T-helper 2 cell treated with Interferon-gamma antibody and Interleukin-4, amounts not matched to agents 5 μg/mL and 100 μg/mL, for 36 hours (primary cell): Measurements from ENCODE around the gene SYNPR.
"Not testable (repeated sequence)": the region's sequence is repeated elsewhere in the genome, so short reads cannot be mapped to it uniquely, and the experiment has no call there.

Source experiments
- DNase-seq: peaks from one replicate; pipeline ENCODE4 v3.0.0; 2021; ENCODE audit warnings: low spot score
- H3K27ac Mint-ChIP-seq: one replicate; pipeline ENCODE4 v1.8.0; 2021; ENCODE audit warnings: mild to moderate bottlenecking, mixed read lengths
- H3K27me3 Mint-ChIP-seq: one replicate; pipeline ENCODE4 v1.8.0; 2021; ENCODE audit warnings: low read depth, mixed read lengths
- H3K36me3 Mint-ChIP-seq: one replicate; pipeline ENCODE4 v1.8.0; 2021; ENCODE audit warnings: low read depth, mixed read lengths
- H3K4me1 Mint-ChIP-seq: one replicate; pipeline ENCODE4 v1.8.0; 2021; ENCODE audit warnings: low read depth, mixed read lengths
- H3K4me3 Mint-ChIP-seq: one replicate; pipeline ENCODE4 v1.8.0; 2022; ENCODE audit warnings: mild to moderate bottlenecking, moderate library complexity, mixed read lengths
- H3K9me3 Mint-ChIP-seq: one replicate; pipeline ENCODE4 v1.8.0; 2021; ENCODE audit warnings: mixed read lengths

The SYNPR gene

GRCh38 chr3:63278171-63279004 lies at the start of gene SYNPR:
SYNPR (plus strand) TSS chr3:63278308.
- H3K36me3 Mint-ChIP-seq = no peaks in the 10 kb centered on the region
- peaks cover 27% of the 10 kb centered on the region for H3K27me3 Mint-ChIP-seq
- no peaks in the 10 kb centered on the region for H3K4me1 Mint-ChIP-seq
- H3K4me3 Mint-ChIP-seq = no peak within 1 kb of the TSS
- no peak within 1 kb of the TSS for H3K27ac Mint-ChIP-seq
- H3K9me3 Mint-ChIP-seq = no peaks in the 10 kb centered on the region
- DNase-seq = no peak

DNA sequence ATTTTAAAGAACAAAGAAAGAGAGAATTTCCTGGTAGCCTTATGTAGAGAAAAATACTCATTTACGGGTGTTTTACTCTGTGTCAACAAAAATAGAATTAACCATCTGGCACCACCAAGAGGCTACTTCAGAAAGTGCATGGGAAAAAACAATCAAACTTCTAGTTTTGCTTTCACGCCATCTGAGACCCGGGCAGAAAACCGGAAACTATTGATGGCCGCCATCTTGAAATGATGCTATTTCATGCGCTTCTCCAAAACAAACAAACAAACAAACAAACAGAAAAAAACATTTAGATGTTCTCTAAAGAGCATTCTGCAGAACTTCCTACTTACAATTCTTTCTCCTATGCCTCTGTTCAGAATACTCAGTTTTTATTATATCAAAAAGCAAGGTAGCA lies 49.4 kb upstream of the SYNPR start:
- H3K9me3 Mint-ChIP-seq = peaks cover 6% of the 10 kb centered on the region
- H3K4me3 Mint-ChIP-seq = no peak overlapping the region
- H3K4me1 Mint-ChIP-seq = peaks cover 2% of the 10 kb centered on the region
- no peaks in the 10 kb centered on the region for H3K27me3 Mint-ChIP-seq
- H3K36me3 Mint-ChIP-seq = no peaks in the 10 kb centered on the region
- no peak overlapping the region for H3K27ac Mint-ChIP-seq
- DNase-seq = no peak

DNA sequence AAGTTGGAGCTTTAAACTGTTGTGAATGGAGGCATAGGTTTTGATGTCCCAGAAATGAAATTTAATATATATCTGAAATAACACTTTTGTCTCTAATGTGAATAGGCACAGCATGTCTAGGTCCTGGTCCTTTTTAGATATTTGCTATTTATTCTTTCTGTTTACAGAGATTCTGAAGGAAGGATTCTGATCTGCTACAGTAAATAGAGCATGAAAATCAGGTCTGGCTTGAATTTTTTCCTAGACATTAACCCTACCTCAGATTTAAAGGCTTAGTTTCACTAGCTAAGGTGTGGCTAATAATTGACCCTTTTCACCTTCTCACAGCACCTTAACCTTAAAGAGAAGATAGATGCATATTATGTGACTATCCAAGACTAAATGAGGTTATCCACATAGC lies 48.0 kb upstream of the SYNPR start:
- no peak for DNase-seq
- Mint-ChIP-seq H3K27ac (no peak overlapping the region), H3K27me3 (no peaks in the 10 kb centered on the region), H3K4me1 (peaks cover 2% of the 10 kb centered on the region), H3K4me3 (no peak overlapping the region), H3K9me3 (peaks cover 6% of the 10 kb centered on the region), H3K36me3 (no peaks in the 10 kb centered on the region)

GRCh38 chr3:63231643-63232042 lies 46.5 kb upstream of the SYNPR start:
- Mint-ChIP-seq H3K4me3 (no peak overlapping the region), H3K4me1 (peaks cover 2% of the 10 kb centered on the region), H3K27me3 (no peaks in the 10 kb centered on the region), H3K27ac (no peak overlapping the region), H3K36me3 (no peaks in the 10 kb centered on the region), H3K9me3 (peaks cover 6% of the 10 kb centered on the region)
- DNase-seq = no peak

DNA sequence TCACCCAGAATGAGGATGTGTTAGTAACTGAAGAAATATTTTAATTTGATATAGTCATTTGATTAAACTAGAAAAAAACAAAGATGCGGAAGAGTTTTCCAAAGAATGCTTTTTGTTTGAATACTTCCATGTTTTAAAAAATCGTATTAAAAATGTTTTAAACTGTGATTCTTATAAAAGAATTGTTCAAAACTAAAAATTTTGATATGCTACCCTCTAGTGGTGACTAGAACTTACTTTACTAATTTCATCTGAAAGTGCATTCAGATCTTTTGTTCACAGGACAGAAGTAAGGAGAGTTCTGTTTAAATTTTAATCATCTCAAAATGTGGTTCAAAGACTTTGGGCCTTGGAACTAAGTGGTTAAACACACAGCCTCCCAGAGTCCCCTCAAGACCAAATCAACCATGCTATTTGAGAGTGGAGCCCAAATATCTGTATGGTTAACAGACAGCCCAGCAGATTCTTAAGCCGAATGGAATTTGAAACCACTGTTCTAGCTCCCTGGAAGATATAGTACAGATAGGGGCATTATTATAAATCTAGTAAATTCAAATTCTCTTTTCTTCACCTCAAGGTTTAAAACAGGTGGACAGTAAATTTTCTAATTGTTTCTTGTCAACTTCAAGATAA lies 45.2 kb upstream of the SYNPR start:
- H3K4me3 Mint-ChIP-seq = no peak overlapping the region
- no peaks in the 10 kb centered on the region for H3K36me3 Mint-ChIP-seq
- DNase-seq = no peak
- no peaks in the 10 kb centered on the region for H3K27me3 Mint-ChIP-seq
- peaks cover 6% of the 10 kb centered on the region for H3K9me3 Mint-ChIP-seq
- H3K4me1 Mint-ChIP-seq = peaks cover 2% of the 10 kb centered on the region
- H3K27ac Mint-ChIP-seq = no peak overlapping the region

GRCh38 chr3:63240381-63240902 lies 37.7 kb upstream of the SYNPR start:
- H3K4me3 Mint-ChIP-seq = no peak overlapping the region

GRCh38 chr3:63242124-63242523 lies 36.0 kb upstream of the SYNPR start:
- H3K9me3 Mint-ChIP-seq = no peaks in the 10 kb centered on the region
- no peaks in the 10 kb centered on the region for H3K4me1 Mint-ChIP-seq
- H3K27ac Mint-ChIP-seq = no peak overlapping the region

More at GRCh38 chr3:63240381-63240902, 37.7 kb upstream of the SYNPR start:
- no peaks in the 10 kb centered on the region for H3K36me3 Mint-ChIP-seq
- no peaks in the 10 kb centered on the region for H3K27me3 Mint-ChIP-seq
- no peak for DNase-seq
- H3K4me1 Mint-ChIP-seq = no peaks in the 10 kb centered on the region
- H3K9me3 Mint-ChIP-seq = no peaks in the 10 kb centered on the region
- H3K27ac Mint-ChIP-seq = no peak overlapping the region

GRCh38 chr3:63244486-63244885 lies 33.6 kb upstream of the SYNPR start:
- no peaks in the 10 kb centered on the region for H3K9me3 Mint-ChIP-seq
- no peaks in the 10 kb centered on the region for H3K27me3 Mint-ChIP-seq
- H3K36me3 Mint-ChIP-seq = no peaks in the 10 kb centered on the region
- no peak for DNase-seq
- H3K4me3 Mint-ChIP-seq = no peak overlapping the region
- no peaks in the 10 kb centered on the region for H3K4me1 Mint-ChIP-seq
- H3K27ac Mint-ChIP-seq = no peak overlapping the region

More at GRCh38 chr3:63242124-63242523, 36.0 kb upstream of the SYNPR start:
- H3K36me3 Mint-ChIP-seq = no peaks in the 10 kb centered on the region
- H3K27me3 Mint-ChIP-seq = no peaks in the 10 kb centered on the region
- no peak overlapping the region for H3K4me3 Mint-ChIP-seq
- DNase-seq = no peak

- no peak for DNase-seq
- no peaks in the 10 kb centered on the region for H3K36me3 Mint-ChIP-seq
- no peaks in the 10 kb centered on the region for H3K9me3 Mint-ChIP-seq
- H3K27ac Mint-ChIP-seq = no peak overlapping the region
- no peaks in the 10 kb centered on the region for H3K27me3 Mint-ChIP-seq
- H3K4me3 Mint-ChIP-seq = no peak overlapping the region
- no peaks in the 10 kb centered on the region for H3K4me1 Mint-ChIP-seq
Measured at GRCh38 chr3:63245726-63246241, 32.3 kb upstream of the SYNPR start.

DNA sequence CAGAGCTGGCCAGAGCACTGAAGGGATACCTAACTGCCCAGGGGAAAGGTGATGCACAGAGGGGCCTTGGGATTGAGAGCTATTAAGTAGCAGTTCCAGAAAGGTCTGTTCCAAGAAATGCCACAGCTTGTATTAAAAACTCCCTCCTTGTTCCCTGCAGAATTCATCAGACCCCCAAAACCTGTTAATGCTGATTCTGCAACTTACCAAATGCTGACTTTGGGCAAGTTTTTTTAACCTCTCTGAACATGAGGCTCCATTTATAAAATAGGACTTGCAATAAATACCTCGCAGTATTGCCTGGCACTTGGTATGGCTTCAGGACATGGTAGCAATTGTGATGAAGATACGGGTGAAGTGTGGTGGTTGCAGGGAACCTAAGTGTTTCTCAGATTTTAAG lies 30.1 kb upstream of the SYNPR start:
- no peak overlapping the region for H3K4me3 Mint-ChIP-seq
- no peaks in the 10 kb centered on the region for H3K36me3 Mint-ChIP-seq
- no peaks in the 10 kb centered on the region for H3K27me3 Mint-ChIP-seq
- H3K4me1 Mint-ChIP-seq = no peaks in the 10 kb centered on the region
- DNase-seq = no peak
- H3K9me3 Mint-ChIP-seq = no peaks in the 10 kb centered on the region
- H3K27ac Mint-ChIP-seq = no peak overlapping the region

- no peaks in the 10 kb centered on the region for H3K27me3 Mint-ChIP-seq
- no peaks in the 10 kb centered on the region for H3K4me1 Mint-ChIP-seq
- no peak for DNase-seq
- no peak overlapping the region for H3K4me3 Mint-ChIP-seq
- no peak overlapping the region for H3K27ac Mint-ChIP-seq
- no peaks in the 10 kb centered on the region for H3K9me3 Mint-ChIP-seq
- H3K36me3 Mint-ChIP-seq = no peaks in the 10 kb centered on the region
Measured at GRCh38 chr3:63251499-63251898, 26.6 kb upstream of the SYNPR start.

DNA sequence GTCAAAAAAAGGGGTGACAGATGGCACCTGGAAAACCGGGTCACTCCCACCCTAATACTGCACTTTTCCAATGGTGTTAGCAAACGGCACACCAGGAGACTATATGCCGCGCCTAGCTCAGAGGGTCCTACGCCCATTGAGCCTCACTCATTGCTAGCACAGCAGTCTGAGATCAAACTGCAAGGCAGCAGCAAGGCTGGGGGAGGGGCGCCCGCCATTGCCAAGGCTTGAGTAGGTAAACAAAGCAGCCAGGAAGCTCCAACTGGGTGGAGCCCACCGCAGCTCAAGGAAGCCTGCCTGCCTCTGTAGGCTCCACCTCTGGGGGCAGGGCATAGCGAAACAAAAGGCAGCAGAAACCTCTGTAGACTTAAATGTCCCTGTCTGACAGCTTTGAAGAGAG lies 22.3 kb upstream of the SYNPR start:
- H3K27ac Mint-ChIP-seq, H3K36me3 Mint-ChIP-seq, H3K4me1 Mint-ChIP-seq, H3K27me3 Mint-ChIP-seq, H3K9me3 Mint-ChIP-seq, H3K4me3 Mint-ChIP-seq, DNase-seq: not testable (repeated sequence)

DNA sequence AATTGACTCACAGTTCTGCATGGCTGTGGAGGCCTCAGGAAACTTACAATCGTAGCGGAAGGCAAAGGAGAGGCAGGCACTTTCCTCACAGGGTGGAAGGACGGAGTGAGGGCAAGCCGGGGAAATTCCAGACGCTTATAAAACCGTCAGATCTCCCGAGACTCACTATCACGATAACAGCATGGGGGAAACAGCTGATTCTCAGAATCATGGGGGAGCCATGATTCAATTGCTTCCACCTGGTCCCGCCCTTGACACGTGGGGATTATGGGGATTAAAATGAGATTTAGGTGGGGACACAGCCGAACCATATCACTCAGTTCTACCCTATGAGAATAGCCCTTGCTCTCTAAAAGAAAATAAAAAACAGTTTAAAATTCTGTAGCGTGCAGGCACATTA lies 13.4 kb upstream of the SYNPR start:
- Mint-ChIP-seq H3K27ac (no peak overlapping the region), H3K4me1 (no peaks in the 10 kb centered on the region), H3K9me3 (peaks cover 3% of the 10 kb centered on the region), H3K27me3 (no peaks in the 10 kb centered on the region), H3K4me3 (no peak overlapping the region), H3K36me3 (no peaks in the 10 kb centered on the region)
- no peak for DNase-seq

DNA sequence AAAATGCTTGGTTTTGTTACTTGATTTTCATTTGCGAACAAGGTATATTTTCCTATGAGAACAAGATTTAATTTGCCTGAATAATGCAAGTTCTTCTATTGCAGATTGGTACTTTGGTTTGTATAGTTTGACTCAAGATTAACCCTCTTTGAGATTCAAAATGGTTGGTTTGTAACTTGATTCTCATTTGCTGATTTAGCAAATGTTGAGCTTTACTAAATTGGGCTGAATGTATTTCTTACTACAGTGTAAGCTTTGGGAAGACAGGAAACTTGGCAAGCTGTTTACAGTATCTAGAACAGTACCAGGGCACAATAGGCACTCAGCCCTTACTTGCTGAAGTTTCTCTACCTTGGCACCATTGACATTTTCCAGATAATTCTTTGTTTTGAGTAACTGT lies 3.7 kb upstream of the SYNPR start:
- Mint-ChIP-seq H3K27me3 (peaks cover 15% of the 10 kb centered on the region), H3K4me1 (no peaks in the 10 kb centered on the region), H3K4me3 (no peak overlapping the region), H3K9me3 (no peaks in the 10 kb centered on the region), H3K36me3 (no peaks in the 10 kb centered on the region), H3K27ac (no peak overlapping the region)
- no peak for DNase-seq
